ENCODE measurements around the gene CDHR5.
"Not testable (repeated sequence)": the region's sequence is repeated elsewhere in the genome, so short reads cannot be mapped to it uniquely, and the experiment has no call there.

CDHR5 gene

DNA sequence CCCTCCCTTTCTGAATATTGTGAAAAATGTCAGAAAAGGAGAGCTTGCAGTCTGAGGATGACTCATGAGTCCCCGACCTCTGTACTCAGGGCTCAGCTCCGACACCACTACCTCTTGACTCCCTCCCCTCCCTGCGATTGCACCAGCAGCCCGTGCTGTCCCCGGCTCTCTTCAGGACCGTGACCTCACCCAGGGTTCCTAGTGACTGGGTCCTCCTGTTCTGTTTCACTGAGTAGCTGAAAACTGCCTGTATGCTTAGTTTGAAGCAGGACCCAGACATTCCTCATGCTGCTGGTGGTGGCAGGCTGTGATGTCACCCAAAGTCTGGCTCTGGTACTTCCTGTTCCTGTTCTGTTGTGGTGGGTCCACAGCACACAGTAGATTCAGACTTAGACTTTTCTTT lies 36.8 kb downstream of the CDHR5 start:
- DNase-seq: no peak

DNA sequence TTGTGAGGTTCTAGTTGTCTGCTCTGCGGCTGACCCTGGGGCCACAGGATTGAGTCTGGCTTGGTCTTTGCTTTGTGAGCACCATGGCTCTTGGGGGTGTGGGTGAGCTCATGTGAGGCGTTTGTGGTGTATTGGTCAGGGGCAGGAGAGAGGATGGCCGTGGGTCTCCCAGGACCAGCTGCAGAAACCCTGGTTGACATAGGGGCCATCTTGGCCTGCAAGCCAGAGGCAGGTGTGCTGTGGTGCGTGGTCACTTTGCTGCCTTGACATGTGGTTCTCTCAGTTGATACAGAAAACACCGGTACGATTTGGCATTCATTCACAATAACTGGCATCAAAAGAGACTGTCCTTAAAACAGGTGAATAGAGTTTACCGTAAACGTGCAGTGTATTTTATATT lies 37.2 kb downstream of the CDHR5 start:
- no peak for DNase-seq

DNA sequence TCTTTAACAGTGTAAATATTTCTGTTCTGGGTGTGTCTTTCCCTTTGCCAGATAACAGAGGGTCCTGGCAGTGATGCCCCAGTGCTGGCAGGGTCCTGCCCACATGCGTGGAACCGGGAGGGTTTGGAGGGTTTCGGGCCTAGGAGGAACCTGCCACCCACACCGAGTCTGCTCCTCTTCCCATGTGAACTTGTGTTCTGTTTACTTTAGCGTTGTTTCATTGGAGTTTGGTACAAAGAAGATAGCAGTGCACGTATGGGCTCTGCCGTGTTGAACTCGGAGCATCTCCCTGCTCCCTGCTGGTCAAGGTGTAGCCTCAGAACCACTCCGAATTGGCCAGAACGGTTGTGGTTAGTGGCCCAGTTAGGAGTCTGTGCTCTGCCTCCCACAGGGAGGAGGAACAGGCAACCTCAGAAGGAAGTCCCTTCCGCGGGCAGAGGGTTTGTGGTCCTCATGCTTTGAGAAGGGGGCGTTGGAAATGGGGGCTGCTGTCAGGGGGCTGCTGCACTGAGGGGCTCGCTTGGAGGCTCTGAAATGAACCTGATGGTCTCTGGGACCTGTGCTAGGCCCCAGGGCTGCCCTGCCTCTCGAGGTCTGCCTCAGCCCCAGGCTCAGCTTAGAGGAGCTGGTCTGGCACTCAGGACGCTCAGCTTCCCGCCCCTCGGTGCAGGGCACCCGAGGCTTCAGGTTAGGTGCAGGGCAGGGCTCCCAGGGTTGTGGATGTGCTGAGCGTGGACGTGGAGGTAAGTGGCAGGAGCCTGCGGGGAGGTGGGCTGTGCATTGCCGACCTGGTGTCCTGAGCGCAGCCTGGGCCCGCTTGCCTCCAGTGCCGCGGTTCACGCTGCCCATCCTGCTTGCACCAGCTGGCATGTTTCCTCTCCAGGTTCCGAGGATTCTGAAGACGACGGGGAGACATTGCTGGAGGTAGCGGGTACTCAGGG lies 38.1 kb downstream of the CDHR5 start:
- DNase-seq: no peak

- no peak for DNase-seq
Measured at GRCh38 chr11:584287-584686, 40.5 kb downstream of the CDHR5 start.

GRCh38 chr11:581752-582151 lies 43.0 kb downstream of the CDHR5 start:
- peak in 16 of 56 donors; percentile 16 to 69 (median 33) for DNase-seq

DNA sequence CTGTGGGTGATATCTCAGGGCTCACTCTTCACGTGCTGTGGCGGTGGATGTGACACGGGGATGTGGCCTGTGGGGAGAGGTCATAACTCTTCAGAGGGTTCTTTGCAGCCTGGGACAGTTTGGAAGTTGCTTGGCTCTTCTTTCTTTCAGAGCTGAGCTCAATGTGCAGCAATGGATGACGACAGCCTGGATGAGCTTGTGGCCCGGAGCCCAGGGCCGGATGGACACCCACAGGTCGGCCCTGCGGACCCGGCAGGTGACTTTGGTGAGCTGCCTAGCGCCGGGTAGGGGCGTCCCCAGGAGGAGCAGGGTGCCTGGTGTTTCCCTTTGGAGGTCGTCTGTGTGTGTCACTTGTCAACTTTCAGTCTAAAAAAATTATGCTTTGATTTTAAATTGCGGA lies 43.4 kb downstream of the CDHR5 start:
- DNase-seq: no peak

DNA sequence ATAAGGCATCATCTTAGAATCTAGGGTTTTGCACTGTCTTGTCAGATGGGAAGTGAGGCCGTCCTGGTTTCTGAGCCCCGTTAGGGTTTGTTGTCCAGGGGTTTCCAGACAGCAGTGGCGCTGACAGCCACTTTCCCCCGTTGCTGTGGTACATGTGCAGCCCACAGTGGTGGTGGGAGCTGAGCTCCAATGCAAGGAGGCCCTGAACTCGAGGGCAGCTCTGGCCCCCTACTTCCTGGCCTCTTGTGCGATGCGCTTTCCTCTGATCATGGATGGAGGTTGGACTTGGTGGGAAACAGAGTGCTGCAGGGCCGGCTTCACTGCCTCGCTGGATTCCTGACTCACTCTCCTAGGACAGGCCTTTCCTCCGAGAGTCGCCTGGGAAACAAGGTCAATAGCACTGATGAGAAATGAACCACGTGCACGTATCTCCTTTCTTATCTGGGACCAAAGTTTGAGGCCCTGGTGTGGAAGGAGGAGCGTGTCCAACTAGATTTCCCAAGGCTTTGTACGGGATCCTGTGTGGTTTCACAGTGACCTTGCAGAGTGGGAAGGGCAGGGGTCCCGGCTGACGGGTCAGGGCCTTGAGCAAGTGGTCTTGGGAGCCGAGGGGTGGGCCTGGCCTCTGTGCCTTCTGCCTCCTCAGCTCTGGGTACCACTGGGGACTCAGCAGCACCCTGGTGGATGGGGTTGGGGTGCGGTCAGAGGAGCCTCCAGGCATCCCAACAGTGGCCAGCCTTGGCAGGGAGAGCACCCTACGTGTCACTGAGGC lies 44.7 kb downstream of the CDHR5 start:
- DNase-seq: no peak

DNA sequence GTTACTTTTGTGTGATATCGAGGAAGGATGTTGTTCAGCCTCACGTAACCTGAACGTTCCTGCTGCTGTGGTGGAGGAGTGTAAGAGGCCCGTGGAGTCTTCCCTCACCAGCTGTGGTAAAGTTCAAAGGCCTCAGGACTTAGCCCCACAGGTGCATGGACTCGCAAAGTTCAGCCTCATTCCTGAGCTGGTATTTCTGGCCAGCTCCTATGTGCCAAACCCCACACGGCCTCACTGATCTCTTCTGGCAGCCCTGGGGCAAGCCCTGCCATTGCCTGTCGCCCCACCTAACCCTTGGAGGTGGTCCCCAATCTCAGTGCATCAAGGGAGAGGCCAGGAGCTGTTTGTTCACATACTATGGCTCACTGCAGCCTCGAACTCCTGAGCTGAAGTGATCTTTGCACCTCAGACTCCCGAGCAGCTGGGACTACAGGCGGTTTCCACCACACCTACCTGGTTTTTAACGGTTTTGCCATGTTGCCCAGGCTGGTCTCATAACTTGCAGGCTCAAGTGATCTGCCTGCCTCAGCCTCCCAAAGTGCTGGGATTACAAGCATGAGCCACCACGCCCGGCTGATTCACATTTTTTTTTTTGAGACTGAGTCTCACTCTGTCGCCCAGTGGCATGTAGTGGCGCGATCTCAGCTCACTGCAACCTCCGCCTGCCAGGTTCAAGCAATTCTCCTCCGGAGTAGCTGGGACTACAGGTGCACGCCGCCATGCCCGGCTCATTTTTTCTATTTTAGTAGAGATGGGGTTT lies 46.3 kb downstream of the CDHR5 start:
- DNase-seq: no peak

DNA sequence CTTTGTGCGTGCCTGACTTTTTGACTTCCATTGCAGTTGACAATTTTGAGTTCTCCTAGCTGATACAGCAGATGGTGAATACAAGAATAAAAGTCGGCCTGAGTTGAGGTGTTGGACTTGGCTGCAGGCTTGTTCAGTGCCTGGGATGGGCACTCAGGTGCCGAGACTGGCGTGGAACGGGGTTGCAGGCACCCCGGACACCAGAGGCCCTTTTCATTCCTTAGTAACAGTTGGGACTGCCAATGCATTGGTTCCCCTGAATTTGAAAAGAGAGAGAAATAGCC lies 47.2 kb downstream of the CDHR5 start:
- no peak for DNase-seq

DNA sequence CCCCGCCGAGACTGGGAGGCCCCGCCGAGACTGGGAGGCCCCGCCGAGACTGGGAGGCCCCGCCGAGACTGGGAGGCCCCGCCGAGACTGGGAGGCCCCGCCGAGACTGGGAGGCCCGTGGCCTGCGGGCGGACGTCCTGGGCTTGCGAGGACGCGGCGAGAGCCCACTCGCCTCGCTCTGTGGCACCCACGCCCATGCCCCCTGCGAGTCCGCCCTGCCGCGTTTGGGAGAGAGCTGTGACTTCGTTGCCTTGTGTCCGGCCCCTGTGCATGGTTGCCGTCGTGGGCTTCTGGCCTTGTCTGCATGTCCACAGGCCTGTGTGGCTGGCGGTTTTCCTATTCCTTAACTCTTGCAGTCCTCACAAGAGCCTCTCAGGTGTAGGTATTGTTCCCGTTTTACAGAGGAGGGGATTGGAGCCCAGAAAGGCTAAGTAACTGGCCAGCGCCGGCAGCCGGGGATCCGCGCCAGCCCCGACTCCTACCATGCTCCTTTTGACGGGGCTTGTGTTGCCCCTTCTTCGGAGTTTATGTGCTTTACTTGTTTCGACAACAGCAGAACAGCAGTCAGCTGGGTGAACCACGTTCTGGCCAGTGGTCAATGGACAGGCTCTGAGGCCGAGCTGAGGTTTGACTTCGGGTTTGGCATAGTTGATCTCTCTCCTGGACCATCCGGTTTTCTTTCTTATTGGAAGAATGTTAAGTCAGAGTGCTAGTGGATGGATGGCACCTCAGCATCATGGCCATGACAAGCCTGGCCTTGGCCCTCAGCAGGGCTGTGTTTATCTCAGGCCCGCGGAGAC lies 47.7 kb downstream of the CDHR5 start:
- DNase-seq: no peak

DNA sequence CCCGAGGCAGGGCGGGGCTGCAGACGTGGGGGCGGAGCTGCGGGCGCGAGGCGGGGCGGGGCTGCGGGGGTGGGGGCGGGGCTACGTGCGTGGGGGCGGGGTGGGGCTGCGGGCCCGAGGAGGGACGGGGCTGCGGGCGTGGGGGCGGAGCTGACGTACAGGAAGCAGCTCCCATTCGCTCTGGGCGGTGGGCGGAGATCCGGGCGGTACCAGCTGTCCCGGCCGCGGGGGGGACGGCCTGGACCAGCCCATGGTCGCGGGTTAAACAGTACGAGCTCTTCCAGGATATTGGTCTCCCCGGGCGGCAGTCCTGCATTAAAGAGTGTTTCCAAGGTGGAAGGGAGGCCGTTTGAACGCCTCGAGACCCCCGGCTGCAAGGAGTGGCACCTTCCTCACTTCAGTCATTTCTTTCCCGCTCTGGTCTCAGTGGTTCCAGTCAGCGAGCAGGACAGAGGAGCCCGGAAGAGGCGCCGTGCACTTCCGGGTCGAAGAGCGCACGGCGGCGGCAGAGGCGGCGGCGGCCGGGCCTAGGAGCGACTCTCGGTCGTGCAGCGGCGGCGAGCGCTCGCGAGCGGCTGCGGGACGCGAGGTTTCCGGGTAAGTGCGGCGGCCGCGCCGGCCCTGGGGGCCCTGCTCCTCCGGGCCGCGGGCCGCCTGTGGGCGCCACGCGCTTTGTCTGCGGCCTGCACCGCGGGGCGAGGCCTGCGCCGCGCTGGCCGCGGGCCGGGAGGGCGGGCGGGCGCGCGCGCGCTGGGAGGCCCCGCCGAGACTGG lies 48.6 kb downstream of the CDHR5 start, which contains the start of gene PHRF1:
PHRF1 (plus strand) TSS at position 475 of the 773 bp plus-strand sequence. CDS start 5,043 bp downstream, outside the sequence.
- peak; percentile 66 to 99 (median 92) for DNase-seq

DNA sequence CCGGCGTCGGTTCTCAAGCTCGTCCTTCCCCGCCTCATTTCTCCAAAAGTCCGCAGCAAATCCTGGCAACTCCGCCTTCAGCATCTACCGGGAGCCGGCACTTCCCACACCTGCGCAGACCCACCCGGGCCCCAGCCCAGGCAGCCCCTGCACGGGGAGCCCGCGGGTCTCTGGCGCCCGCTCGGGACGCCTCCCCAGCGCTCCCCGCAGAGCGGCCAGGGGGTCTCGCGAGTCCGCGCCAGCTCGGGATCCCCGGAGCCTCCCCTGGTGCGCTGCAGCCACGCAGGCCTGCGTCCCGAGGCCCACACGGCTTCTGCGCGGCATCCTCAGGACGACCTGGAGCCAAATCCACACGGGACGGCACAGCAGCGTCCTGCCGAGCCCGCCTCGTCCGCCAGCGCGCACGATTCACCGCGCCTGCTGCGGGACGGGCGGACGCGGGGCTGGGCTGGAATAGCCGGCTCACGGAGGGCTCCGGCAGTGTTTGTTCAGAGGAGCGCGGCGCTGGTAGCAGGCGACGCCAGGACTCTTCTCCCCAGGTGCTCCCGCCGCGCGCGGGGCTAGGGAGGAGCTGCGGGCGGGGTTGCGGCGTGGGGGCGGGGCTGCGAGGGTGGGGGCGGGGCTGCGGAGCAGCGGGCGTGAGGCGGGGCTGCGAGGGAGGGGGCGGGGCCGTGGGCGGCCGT lies 49.3 kb downstream of the CDHR5 start:
- DNase-seq: peak in 1 of 56 donors; percentile 41

GRCh38 chr11:574632-575312 lies 50.0 kb downstream of the CDHR5 start:
- no peak for DNase-seq

DNA sequence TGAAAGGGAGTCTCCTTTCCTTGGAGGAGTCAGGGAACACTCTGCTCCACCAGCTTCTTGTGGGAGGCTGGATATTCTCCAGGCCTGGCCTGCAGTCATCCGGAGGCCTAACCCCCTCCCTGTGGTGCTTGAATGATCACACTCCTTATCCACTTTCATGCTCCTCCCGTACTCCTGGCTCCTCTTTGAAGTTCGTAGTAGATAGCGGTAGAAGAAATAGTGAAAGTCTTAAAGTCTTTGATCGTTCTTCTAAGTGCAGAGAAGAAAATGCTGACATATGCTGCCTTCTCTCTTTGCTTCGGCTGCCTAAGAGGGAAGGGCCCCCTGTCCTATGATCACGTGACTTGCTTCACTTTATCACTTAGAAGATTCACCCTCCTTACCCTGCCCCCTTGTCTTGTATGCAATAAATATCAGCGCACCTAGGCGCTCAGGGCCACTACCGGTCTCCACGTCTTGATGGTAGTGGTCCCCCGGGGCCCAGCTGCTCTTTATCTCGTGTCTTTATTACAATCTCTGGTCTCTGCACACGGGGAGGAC lies 50.7 kb downstream of the CDHR5 start:
- not testable (repeated sequence) for DNase-seq

DNA sequence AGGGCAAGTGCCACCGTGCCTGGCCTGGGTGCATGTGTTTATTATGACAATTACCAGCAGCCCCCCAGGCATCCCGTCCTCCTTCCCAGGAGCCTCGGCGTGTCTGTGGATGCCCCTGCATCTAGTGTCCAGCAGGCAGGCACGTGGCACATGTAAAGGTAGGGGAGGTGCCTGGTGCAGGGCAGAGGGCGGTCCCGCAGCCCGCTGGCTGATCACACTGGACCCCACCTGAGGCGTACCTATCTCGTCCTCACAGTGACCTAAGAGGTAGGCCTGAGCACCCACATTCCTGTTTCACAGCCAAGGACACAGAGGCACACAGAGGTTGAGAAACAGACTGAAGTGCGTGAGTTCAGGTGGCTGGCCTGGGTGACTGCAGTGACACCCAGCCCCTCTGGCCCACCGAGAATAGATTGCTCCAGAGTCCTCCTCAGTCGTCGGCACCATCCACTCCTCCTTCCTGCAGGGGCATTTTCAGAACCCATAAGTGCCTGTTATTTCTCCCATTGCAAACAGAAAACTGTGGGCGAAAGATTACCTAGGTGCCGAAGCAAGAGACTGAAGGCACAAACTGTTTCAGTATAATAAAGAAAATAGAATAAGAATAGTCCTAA lies 51.5 kb downstream of the CDHR5 start:
- no peak for DNase-seq

- DNase-seq: no peak
Measured at GRCh38 chr11:571802-572185, 53.0 kb downstream of the CDHR5 start.

DNA sequence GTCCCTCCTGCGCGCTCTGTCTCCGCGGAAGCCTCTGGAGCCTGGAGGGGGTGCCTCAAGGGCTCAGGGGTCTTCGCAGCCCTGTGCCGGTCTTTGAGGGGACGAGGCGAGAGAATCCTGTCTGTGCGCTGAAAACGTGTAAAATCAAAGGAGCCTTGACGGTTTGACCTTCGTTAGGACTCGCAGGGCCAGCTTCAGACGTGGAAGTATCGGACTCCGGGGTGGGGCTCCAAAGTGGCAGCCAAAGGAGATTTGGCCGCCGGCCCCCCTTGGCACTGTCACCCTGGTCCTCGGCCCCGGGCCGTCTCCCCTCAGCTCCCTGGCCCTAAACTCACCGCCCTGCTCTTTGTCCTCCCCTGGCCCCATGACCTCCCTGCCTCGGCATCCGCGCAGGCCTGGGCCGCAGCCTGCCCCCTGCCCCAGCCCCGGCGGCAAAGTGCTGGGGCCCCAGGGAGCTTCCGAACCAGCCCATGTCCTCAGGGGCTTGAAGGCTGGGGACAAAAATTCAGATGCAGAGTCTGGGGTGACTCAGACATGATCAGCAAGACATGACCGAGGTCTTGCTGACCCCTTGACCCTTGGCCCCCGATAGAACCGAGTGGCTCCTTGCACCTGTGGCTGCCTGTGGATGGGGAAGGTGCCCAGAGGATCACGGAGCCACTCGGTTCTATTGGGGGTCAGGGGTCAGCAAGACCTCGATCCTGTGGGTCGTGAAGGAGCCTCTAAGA lies 55.4 kb downstream of the CDHR5 start:
- no peak for DNase-seq
